A673 (cell line): ENCODE measurements around the gene GSG1L2.

Experiments used
- EZH2 ChIP-seq: fragments of 200-600 bp; sonication (generic); IDR thresholded peaks from 2 replicates; pipeline ENCODE4 v1.6.1; 2017; ENCODE audit warnings: borderline replicate concordance, low read depth, mild to moderate bottlenecking, mixed read lengths, antibody characterized with exemption, low read length; ENCODE audit not compliant: poor library complexity, severe bottlenecking
- TF ChIP-seq, protein P1 (sequence below): fragments of 300-800, 200-600 bp; sonication (generic); conservative IDR thresholded peaks from 2 replicates; pipeline ENCODE4 v1.5.1; 2017; ENCODE audit warnings: low read depth, mild to moderate bottlenecking, antibody characterized with exemption, low read length, moderate library complexity, mixed read lengths

DNA sequence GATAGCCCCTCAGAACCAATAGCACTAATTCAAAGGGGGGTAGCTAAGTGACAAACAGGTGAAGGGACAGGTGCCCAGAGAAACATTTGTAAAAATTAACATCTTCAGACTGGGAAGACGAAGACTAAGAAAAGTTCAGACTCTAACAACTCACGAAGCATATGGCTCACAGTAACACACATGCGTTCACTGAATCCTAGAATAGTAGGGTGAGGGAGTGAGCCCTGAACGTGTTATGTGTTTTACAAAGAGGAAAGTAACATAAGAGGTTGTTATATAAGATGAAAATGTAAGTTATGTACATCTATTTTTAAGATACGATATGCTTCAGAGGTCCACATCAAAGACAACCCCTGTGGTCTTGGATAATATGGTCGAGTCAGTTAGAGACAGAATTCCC, 15.2 kb downstream of the GSG1L2 start:
- TF ChIP-seq, protein P1, sequence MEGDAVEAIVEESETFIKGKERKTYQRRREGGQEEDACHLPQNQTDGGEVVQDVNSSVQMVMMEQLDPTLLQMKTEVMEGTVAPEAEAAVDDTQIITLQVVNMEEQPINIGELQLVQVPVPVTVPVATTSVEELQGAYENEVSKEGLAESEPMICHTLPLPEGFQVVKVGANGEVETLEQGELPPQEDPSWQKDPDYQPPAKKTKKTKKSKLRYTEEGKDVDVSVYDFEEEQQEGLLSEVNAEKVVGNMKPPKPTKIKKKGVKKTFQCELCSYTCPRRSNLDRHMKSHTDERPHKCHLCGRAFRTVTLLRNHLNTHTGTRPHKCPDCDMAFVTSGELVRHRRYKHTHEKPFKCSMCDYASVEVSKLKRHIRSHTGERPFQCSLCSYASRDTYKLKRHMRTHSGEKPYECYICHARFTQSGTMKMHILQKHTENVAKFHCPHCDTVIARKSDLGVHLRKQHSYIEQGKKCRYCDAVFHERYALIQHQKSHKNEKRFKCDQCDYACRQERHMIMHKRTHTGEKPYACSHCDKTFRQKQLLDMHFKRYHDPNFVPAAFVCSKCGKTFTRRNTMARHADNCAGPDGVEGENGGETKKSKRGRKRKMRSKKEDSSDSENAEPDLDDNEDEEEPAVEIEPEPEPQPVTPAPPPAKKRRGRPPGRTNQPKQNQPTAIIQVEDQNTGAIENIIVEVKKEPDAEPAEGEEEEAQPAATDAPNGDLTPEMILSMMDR: no peak
- no peak for TF ChIP-seq EZH2
